ENCODE results near the gene CNTNAP2.

CNTNAP2 gene

GRCh38 chr7:148374396-148375259, 2258.0 kb downstream of the CNTNAP2 start:
- no peaks in the 10 kb centered on the region for H3K36me3 ChIP-seq
- no peak overlapping the region for H3K9ac ChIP-seq
- H3K4me3 ChIP-seq, result no peak overlapping the region
- H3K9me3 ChIP-seq (replicated peaks in 1 of 11), result no peaks in the 10 kb centered on the region
- TF ChIP-seq Cebpa-rat (IDR thresholded peaks at IDR 0.05), result no peak
- no peaks in the 10 kb centered on the region for H3K4me1 ChIP-seq
- H3K27me3 ChIP-seq, result no peaks in the 10 kb centered on the region
- no peak overlapping the region for H3K27ac ChIP-seq
- H4K20me1 ChIP-seq, result no peaks in the 10 kb centered on the region
- no peak overlapping the region for H3K4me2 ChIP-seq

GRCh38 chr7:148379677-148380076, 2263.1 kb downstream of the CNTNAP2 start:
- no peak overlapping the region for H3K27ac ChIP-seq
- H3K27me3 ChIP-seq, result no peaks in the 10 kb centered on the region
- no peaks in the 10 kb centered on the region for H3K36me3 ChIP-seq
- no peaks in the 10 kb centered on the region for H3K4me1 ChIP-seq
- H3K4me3 ChIP-seq, result no peak overlapping the region
- TF ChIP-seq Cebpa-rat (IDR thresholded peaks at IDR 0.05), result no peak
- H3K4me2 ChIP-seq, result no peak overlapping the region
- no peaks in the 10 kb centered on the region for H4K20me1 ChIP-seq
- H3K9ac ChIP-seq, result no peak overlapping the region
- peaks cover 7 to 22% (median 16%) of the 10 kb centered on the region in 11 experiments; a peak in 20 of 22 replicates for H3K9me3 ChIP-seq (replicated peaks in 1 of 11)

GRCh38 chr7:148380596-148381419, 2264.2 kb downstream of the CNTNAP2 start:
- H3K4me1 ChIP-seq, result no peaks in the 10 kb centered on the region
- no peak overlapping the region for H3K4me2 ChIP-seq
- no peaks in the 10 kb centered on the region for H3K27me3 ChIP-seq
- no peaks in the 10 kb centered on the region for H3K36me3 ChIP-seq
- H3K9ac ChIP-seq, result no peak overlapping the region
- H3K4me3 ChIP-seq, result no peak overlapping the region
- H3K9me3 ChIP-seq (replicated peaks in 1 of 11), result peaks cover 7 to 22% (median 16%) of the 10 kb centered on the region in 11 experiments; a peak in 20 of 22 replicates
- no peaks in the 10 kb centered on the region for H4K20me1 ChIP-seq
- no peak overlapping the region for H3K27ac ChIP-seq
- no peak for TF ChIP-seq Cebpa-rat (IDR thresholded peaks at IDR 0.05)

- Histone ChIP-seq H3K4me3 (no peak overlapping the region), H4K20me1 (no peaks in the 10 kb centered on the region), H3K27ac (no peak overlapping the region), H3K9ac (no peak overlapping the region), H3K27me3 (no peaks in the 10 kb centered on the region), H3K4me2 (no peak overlapping the region), H3K4me1 (no peaks in the 10 kb centered on the region), H3K9me3 (replicated peaks in 1 of 11) (peaks cover 7 to 22% (median 16%) of the 10 kb centered on the region in 11 experiments; a peak in 20 of 22 replicates), H3K36me3 (no peaks in the 10 kb centered on the region)
- TF ChIP-seq Cebpa-rat (IDR thresholded peaks at IDR 0.05), result no peak
These were observed 2266.0 kb downstream of the CNTNAP2 start for GRCh38 chr7:148382596-148382995.

- Histone ChIP-seq H3K9me3 (replicated peaks in 1 of 11) (peaks cover 7 to 22% (median 16%) of the 10 kb centered on the region in 11 experiments; a peak in 20 of 22 replicates), H3K27ac (no peak overlapping the region), H4K20me1 (no peaks in the 10 kb centered on the region), H3K36me3 (no peaks in the 10 kb centered on the region), H3K4me1 (no peaks in the 10 kb centered on the region), H3K27me3 (no peaks in the 10 kb centered on the region), H3K9ac (no peak overlapping the region), H3K4me3 (no peak overlapping the region), H3K4me2 (no peak overlapping the region)
- no peak for TF ChIP-seq Cebpa-rat (IDR thresholded peaks at IDR 0.05)
These were observed 2267.1 kb downstream of the CNTNAP2 start for GRCh38 chr7:148383651-148384050.

GRCh38 chr7:148385009-148385682, 2268.5 kb downstream of the CNTNAP2 start:
- Histone ChIP-seq H3K9ac (no peak overlapping the region), H3K4me1 (no peaks in the 10 kb centered on the region), H3K27ac (no peak overlapping the region), H3K36me3 (no peaks in the 10 kb centered on the region), H3K4me3 (no peak overlapping the region), H3K4me2 (no peak overlapping the region), H3K9me3 (replicated peaks in 1 of 11) (peaks cover 17 to 36% (median 27%) of the 10 kb centered on the region in 11 experiments; a peak in 20 of 22 replicates), H3K27me3 (no peaks in the 10 kb centered on the region), H4K20me1 (no peaks in the 10 kb centered on the region)
- no peak for TF ChIP-seq Cebpa-rat (IDR thresholded peaks at IDR 0.05)

- H3K4me3 ChIP-seq, result no peak overlapping the region
- TF ChIP-seq Cebpa-rat (IDR thresholded peaks at IDR 0.05), result no peak
- no peaks in the 10 kb centered on the region for H4K20me1 ChIP-seq
- H3K4me1 ChIP-seq, result no peaks in the 10 kb centered on the region
- no peaks in the 10 kb centered on the region for H3K27me3 ChIP-seq
- H3K9ac ChIP-seq, result no peak overlapping the region
- peaks cover 5 to 16% (median 9%) of the 10 kb centered on the region in 11 experiments; a peak in 18 of 22 replicates for H3K9me3 ChIP-seq (replicated peaks in 1 of 11)
- no peak overlapping the region for H3K27ac ChIP-seq
- H3K36me3 ChIP-seq, result no peaks in the 10 kb centered on the region
- H3K4me2 ChIP-seq, result no peak overlapping the region
These were observed 2273.8 kb downstream of the CNTNAP2 start for GRCh38 chr7:148390381-148390780.

GRCh38 chr7:148391591-148391990, 2275.0 kb downstream of the CNTNAP2 start:
- H3K4me3 ChIP-seq, result no peak overlapping the region
- no peaks in the 10 kb centered on the region for H4K20me1 ChIP-seq
- no peak for TF ChIP-seq Cebpa-rat (IDR thresholded peaks at IDR 0.05)
- H3K27ac ChIP-seq, result no peak overlapping the region
- H3K36me3 ChIP-seq, result no peaks in the 10 kb centered on the region
- H3K9ac ChIP-seq, result no peak overlapping the region
- no peaks in the 10 kb centered on the region for H3K27me3 ChIP-seq
- H3K4me2 ChIP-seq, result no peak overlapping the region
- H3K9me3 ChIP-seq (replicated peaks in 1 of 11), result peaks cover 5 to 16% (median 9%) of the 10 kb centered on the region in 11 experiments; a peak in 18 of 22 replicates
- no peaks in the 10 kb centered on the region for H3K4me1 ChIP-seq

GRCh38 chr7:148394582-148394981, 2278.0 kb downstream of the CNTNAP2 start:
- H3K9me3 ChIP-seq (replicated peaks in 1 of 11), result peaks cover 2 to 7% (median 3%) of the 10 kb centered on the region in 11 experiments; a peak in 17 of 22 replicates
- H3K27me3 ChIP-seq, result no peaks in the 10 kb centered on the region
- no peaks in the 10 kb centered on the region for H3K4me1 ChIP-seq
- H3K9ac ChIP-seq, result no peak overlapping the region
- H3K4me2 ChIP-seq, result no peak overlapping the region
- H4K20me1 ChIP-seq, result no peaks in the 10 kb centered on the region
- no peaks in the 10 kb centered on the region for H3K36me3 ChIP-seq
- 0 out of 22 replicates have a peak, but pooled peaks of 2 of the 11 experiments have one; percentile 10 to 15 for TF ChIP-seq Cebpa-rat (IDR thresholded peaks at IDR 0.05)
- no peak overlapping the region for H3K4me3 ChIP-seq
- no peak overlapping the region for H3K27ac ChIP-seq

All from BLaER1 treated with 17β-estradiol and CSF1 and Interleukin-3, amounts not matched to agents 10 nM and 100 nM (cell line).